GM12864 (cell line): ENCODE data around the gene PCBP3.

Source experiments
- DNase-seq: peaks from one replicate; pipeline ENCODE4 v3.0.0-alpha.2; 2011; ENCODE audit warnings: low read depth
- H3K4me3 ChIP-seq: 2 replicates; pipeline ENCODE4 v1.5.1; 2011; ENCODE audit warnings: mild to moderate bottlenecking, low read depth, low read length, control low read depth
- TF ChIP-seq, protein P1 (sequence below): IDR thresholded peaks from 2 replicates; pipeline ENCODE4 v1.5.1; 2011; ENCODE audit warnings: low read depth, mild to moderate bottlenecking, moderate library complexity, low read length, control low read depth, inconsistent platforms; ENCODE audit errors: missing control alignments

PCBP3 gene

DNA sequence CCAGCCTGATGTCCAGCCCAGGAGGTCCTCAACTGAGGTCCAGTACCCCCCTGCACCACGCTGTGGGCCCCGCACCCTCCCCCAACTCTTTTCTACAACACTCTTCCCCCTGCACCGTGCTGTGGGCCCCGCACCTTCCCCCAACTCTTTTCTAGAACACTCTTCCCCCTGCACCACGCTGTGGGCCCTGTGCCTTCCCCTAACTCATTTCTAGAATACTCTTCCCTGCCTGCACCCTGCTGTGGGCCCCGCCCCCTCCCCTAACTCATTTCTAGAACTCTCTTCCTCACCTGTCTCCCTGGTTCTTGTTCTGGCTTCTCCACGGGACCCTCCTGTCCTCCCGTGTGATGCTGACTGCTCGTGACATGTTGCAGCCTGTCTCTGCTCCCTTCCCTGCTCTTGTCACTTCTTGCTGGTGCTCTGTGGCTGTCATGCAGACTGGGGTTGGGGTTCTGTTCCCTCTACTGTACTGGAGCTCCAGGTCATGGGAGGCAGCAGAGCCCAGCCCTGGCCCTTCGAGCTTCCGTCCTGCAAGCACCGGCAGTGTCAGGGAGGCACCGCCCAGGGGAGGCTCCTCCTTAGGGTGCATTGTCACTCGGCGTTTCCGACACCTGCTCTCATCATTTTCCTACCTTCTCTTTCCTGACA lies 177.9 kb downstream of the PCBP3 start:
- no peak for DNase-seq
- TF ChIP-seq, protein P1, sequence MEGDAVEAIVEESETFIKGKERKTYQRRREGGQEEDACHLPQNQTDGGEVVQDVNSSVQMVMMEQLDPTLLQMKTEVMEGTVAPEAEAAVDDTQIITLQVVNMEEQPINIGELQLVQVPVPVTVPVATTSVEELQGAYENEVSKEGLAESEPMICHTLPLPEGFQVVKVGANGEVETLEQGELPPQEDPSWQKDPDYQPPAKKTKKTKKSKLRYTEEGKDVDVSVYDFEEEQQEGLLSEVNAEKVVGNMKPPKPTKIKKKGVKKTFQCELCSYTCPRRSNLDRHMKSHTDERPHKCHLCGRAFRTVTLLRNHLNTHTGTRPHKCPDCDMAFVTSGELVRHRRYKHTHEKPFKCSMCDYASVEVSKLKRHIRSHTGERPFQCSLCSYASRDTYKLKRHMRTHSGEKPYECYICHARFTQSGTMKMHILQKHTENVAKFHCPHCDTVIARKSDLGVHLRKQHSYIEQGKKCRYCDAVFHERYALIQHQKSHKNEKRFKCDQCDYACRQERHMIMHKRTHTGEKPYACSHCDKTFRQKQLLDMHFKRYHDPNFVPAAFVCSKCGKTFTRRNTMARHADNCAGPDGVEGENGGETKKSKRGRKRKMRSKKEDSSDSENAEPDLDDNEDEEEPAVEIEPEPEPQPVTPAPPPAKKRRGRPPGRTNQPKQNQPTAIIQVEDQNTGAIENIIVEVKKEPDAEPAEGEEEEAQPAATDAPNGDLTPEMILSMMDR = no peak
- H3K4me3 ChIP-seq = no peak overlapping the region

DNA sequence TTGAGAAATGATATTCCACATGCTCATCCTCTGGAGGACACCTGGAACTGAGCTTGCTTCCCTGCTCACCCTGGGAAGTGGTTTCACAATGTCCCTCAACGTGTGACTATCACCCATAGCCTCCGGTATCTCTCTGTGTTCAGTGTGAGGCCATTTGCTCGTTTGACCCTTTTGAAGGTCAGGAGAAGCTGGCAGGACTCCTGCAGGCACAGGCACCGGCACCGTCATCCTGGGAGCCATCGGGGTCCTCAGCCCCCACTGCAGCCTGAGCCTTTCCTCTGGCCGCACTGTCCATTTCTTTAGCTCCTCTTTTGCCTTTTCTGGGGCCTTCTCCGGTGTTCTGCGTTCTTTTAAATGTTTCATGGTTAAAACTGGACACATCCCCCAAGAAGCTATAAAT lies 178.5 kb downstream of the PCBP3 start:
- no peak for DNase-seq
- H3K4me3 ChIP-seq = no peak overlapping the region
- TF ChIP-seq, protein P1 = no peak

DNA sequence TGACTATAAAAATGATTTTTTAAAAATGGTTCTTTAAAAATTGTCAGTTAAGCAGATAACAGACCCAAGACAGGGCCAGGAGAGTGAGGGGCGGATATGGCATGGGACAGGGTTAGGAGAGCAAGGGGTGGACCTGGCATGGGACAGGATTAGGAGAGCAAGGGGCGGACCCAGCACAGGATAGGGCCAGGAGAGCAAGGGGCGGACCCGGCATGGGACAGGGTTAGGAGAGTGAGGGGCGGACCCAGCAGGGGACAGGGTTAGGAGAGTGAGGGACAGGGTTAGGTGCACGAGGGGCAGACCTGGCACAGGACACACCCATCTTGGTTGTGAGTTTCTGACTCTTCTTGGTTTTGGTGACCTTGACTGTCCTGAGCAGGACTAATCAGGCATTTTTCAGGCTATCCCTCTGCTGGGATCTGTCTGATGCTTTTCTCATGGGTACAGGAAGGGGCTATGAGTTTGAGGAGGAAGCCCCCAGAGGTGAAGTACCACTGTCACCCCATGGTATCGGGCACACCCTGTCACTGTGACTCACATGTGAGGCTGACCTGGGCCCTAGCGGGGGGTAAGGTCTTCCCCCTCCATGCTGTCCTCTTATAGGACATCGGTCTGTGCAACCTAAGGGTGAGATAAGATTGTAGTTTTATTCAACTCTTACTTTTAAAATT lies 179.0 kb downstream of the PCBP3 start:
- TF ChIP-seq, protein P1 = no peak
- DNase-seq = no peak
- H3K4me3 ChIP-seq = no peak overlapping the region

DNA sequence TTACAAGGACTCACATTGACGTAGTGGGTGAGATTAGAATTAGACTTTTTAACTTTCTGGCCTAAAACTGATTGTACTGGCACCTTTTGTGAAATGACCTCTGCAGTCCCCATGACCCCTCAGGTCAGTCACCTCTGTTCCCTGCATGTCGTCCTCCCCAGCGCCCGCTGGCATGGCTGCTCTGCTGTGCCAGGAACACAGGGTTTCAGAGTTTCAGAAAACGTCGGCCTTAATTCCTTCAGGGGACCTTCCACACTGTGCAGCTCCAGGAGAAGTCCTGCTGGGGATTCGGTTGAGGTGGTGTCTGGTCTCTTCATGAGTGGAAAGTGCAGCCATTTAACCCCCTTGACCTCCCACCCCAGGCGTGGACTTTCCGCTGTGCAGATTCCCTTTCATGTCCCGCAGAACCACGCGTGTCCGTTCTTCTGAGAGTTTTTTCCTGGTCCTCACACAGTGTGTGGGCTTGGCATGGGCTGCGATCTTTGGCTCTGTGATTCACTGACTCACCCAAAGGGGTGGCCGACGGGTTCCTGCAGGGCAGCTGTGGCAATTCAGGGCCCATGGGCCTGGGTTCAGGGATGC lies 179.7 kb downstream of the PCBP3 start:
- no peak overlapping the region for H3K4me3 ChIP-seq
- no peak for DNase-seq
- TF ChIP-seq, protein P1 = no peak

DNA sequence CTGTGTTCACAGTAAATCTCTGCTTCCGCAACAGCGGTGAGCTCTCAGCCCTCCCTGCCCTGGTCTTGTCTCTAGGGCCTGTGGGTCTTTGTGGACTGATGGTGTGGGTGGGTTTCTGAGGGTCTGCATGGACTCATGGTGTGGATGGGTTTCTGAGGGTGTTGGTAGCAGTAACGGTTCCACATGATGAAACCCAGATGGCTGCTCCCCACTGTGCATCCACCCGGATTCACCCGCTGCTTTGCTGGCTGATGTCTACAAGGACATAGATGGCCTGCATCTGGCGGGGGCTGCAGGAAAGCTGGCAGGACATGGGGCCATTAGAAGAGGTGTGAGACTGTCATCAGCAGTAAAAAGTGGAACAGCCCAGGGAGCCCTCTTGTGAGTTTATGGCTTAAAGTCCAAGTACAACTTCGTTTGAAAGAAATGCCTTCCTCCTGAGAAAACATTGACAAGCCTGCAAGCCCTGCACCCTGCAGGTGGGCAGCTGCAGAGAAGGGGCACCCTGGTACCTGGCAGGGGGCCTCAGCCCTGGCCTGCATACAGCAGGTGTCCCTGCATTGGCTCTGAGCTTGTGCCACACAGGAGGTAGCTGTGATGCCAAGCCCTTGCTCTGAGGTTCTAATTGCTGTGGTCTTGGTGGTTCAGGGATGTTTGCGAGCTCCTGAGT lies 181.2 kb downstream of the PCBP3 start:
- DNase-seq = no peak
- H3K4me3 ChIP-seq = no peak overlapping the region
- TF ChIP-seq, protein P1 = no peak

DNA sequence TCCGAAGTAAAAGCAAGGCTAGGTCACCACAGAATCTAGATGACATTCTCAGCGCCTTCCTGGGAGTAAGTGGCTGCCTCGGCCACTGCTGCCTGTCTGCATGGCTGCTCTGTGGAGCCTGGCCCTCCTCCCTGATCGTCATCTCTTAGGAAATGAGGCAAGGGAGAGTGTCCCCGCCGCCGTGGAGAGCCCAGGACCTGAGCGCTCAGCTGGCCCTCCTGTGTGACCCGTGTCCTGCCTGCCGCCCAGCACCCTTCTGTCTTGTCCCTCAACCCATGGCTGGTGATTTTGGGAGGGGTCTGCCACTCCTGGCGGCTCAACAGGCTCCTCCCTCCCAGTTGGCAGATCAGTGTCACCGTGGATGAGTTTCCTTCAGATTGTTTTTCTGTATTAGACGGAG lies 181.7 kb downstream of the PCBP3 start:
- TF ChIP-seq, protein P1 = no peak
- H3K4me3 ChIP-seq = no peak overlapping the region
- no peak for DNase-seq
